H1 (cell line): Measurements from ENCODE around the gene CNPY3. TPM values are rescaled to one million over a fixed set of nuclear protein-coding genes. Genes with fewer than 3 reads are reported as not detected.

ENCODE experiments used
- CTCF ChIA-PET: fragments of 300-600 bp; sonication (Branson Sonifier 250); formaldehyde crosslinking; loops from one replicate; lab custom pipeline; 2021; ENCODE audit not compliant: partially characterized antibody; lab: Charles Lee
- POLR2A ChIA-PET: fragments of 300-600 bp; sonication (Branson Sonifier 250); formaldehyde crosslinking; loops from one replicate; lab custom pipeline; 2021; ENCODE audit warnings: inconsistent platforms; ENCODE audit not compliant: partially characterized antibody; lab: Charles Lee
- DNase-seq, 2 experiments: peaks; one replicate each; pipeline versions ENCODE4 v3.0.0 to v3.0.0-alpha.2; 2010 to 2022; ENCODE audit warnings: low spot score in 2 of 2, low read depth in 1 of 2, mixed read lengths in 1 of 2
- FAIRE-seq: peaks from 2 replicates; lab custom pipeline; 2011; peaks lifted over from hg19 to GRCh38; lab: Jason Lieb, UNC
- H2AFZ ChIP-seq: 2 replicates; pipeline ENCODE4 v1.8.1; 2012; ENCODE audit warnings: low read length, inconsistent platforms
- H2AK5ac ChIP-seq: 2 replicates; pipeline ENCODE4 v1.6.1; 2013; ENCODE audit warnings: low read depth, low read length
- H2BK120ac ChIP-seq: replicated peaks from 2 replicates; pipeline ENCODE3; 2013; ENCODE audit warnings: low read depth, low read length, inconsistent platforms
- H2BK12ac ChIP-seq: 2 replicates; pipeline ENCODE4 v1.6.1; 2013; ENCODE audit warnings: low read depth, low read length
- H2BK15ac ChIP-seq: 2 replicates; pipeline ENCODE4 v1.6.1; 2013; ENCODE audit warnings: low read length
- H2BK20ac ChIP-seq: 2 replicates; pipeline ENCODE4 v1.6.1; 2013; ENCODE audit warnings: low read length
- H2BK5ac ChIP-seq: 2 replicates; pipeline ENCODE4 v1.6.1; 2013; ENCODE audit warnings: low read depth, low read length
- H3K14ac ChIP-seq: 2 replicates; pipeline ENCODE4 v1.6.1; 2013; ENCODE audit warnings: inconsistent platforms; ENCODE audit not compliant: insufficient read length
- H3K18ac ChIP-seq: 2 replicates; pipeline ENCODE4 v1.6.1; 2013; ENCODE audit warnings: low read length; ENCODE audit errors: extremely low read depth
- H3K23ac ChIP-seq: 2 replicates; pipeline ENCODE4 v1.6.1; 2013; ENCODE audit warnings: inconsistent platforms; ENCODE audit not compliant: insufficient read length
- H3K23me2 ChIP-seq: 2 replicates; pipeline ENCODE4 v1.6.1; 2013; ENCODE audit warnings: low read depth, low read length
- H3K27ac ChIP-seq: 2 replicates; pipeline ENCODE4 v1.6.1; 2011; ENCODE audit warnings: low read depth, low read length, inconsistent platforms
- H3K27me3 ChIP-seq, 4 experiments: replicated peaks in 1 of 4; 1 replicate in 1 of 4; 2 replicates in 3 of 4; pipeline versions ENCODE4 v1.6.1 to v1.8.1; 2011 to 2013; ENCODE audit warnings: low read length in 3 of 4, mild to moderate bottlenecking in 3 of 4, inconsistent platforms in 2 of 4, mixed read lengths in 2 of 4, moderate library complexity in 1 of 4; ENCODE audit not compliant: control insufficient read depth in 3 of 4, insufficient read depth in 3 of 4; ENCODE audit errors: extremely low read depth in 1 of 4
- H3K36me3 ChIP-seq, 4 experiments: 2 replicates each; pipeline versions ENCODE4 v1.6.1 to v1.8.1; 2011 to 2013; ENCODE audit warnings: mild to moderate bottlenecking in 4 of 4, low read length in 3 of 4, moderate library complexity in 2 of 4, control low read depth in 1 of 4, inconsistent platforms in 1 of 4; ENCODE audit not compliant: insufficient read depth in 4 of 4, control insufficient read depth in 2 of 4
- H3K4ac ChIP-seq: replicated peaks from 2 replicates; pipeline ENCODE3; 2013; ENCODE audit warnings: low read length, low read depth, mixed read lengths, inconsistent platforms; ENCODE audit not compliant: insufficient read length
- H3K4me1 ChIP-seq, 4 experiments: replicated peaks in 1 of 4; 1 replicate in 1 of 4; 2 replicates in 3 of 4; pipeline versions ENCODE4 v1.6.1 to v1.8.1; 2011 to 2013; ENCODE audit warnings: low read length in 3 of 4, inconsistent platforms in 2 of 4, mixed read lengths in 1 of 4; ENCODE audit not compliant: insufficient read depth in 4 of 4, control insufficient read depth in 3 of 4
- H3K4me2 ChIP-seq, 2 experiments: 2 replicates each; pipeline versions ENCODE4 v1.6.1 to v1.8.1; 2011 to 2013; ENCODE audit warnings: low read depth in 2 of 2, low read length in 2 of 2, control low read depth in 1 of 2, inconsistent platforms in 1 of 2, mild to moderate bottlenecking in 1 of 2; ENCODE audit not compliant: insufficient read depth in 1 of 2
- H3K4me3 ChIP-seq, 4 experiments: fragments of 200-600, 300-600 bp in 1 of 4; sonication (generic), shearing (Covaris generic), sonication (Bioruptor Twin) in 1 of 4; 2 replicates each; pipeline versions ENCODE4 v1.5.1 to v1.8.1; 2011 to 2016; ENCODE audit warnings: low read length in 4 of 4, low read depth in 3 of 4, control low read depth in 2 of 4, inconsistent platforms in 2 of 4, mild to moderate bottlenecking in 2 of 4, mixed read lengths in 1 of 4, moderate library complexity in 1 of 4; ENCODE audit not compliant: insufficient read depth in 2 of 4; ENCODE audit errors: extremely low read depth in 1 of 4
- H3K56ac ChIP-seq: replicated peaks from 2 replicates; pipeline ENCODE3; 2013; ENCODE audit warnings: low read depth, mild to moderate bottlenecking, mixed read lengths, low read length, inconsistent platforms; ENCODE audit not compliant: insufficient read length
- H3K79me1 ChIP-seq: 2 replicates; pipeline ENCODE4 v1.6.1; 2013; ENCODE audit warnings: low read depth, low read length, control low read depth
- H3K79me2 ChIP-seq, 2 experiments: 2 replicates each; pipeline versions ENCODE4 v1.6.1 to v1.8.1; 2012 to 2013; ENCODE audit warnings: low read length in 2 of 2, mild to moderate bottlenecking in 2 of 2, inconsistent platforms in 1 of 2; ENCODE audit not compliant: insufficient read depth in 2 of 2, control insufficient read depth in 1 of 2
- H3K9ac ChIP-seq, 4 experiments: replicated peaks in 1 of 4; 1 replicate in 1 of 4; 2 replicates in 3 of 4; pipeline versions ENCODE4 v1.6.1 to v1.8.1; 2011 to 2013; ENCODE audit warnings: low read depth in 3 of 4, low read length in 3 of 4, control low read depth in 2 of 4, mild to moderate bottlenecking in 2 of 4, moderate library complexity in 2 of 4, inconsistent platforms in 1 of 4; ENCODE audit errors: extremely low read depth in 1 of 4
- H3K9me3 ChIP-seq, 2 experiments: 2 replicates each; pipeline versions ENCODE4 v1.6.1 to v1.8.1; 2012 to 2013; ENCODE audit warnings: mild to moderate bottlenecking in 2 of 2, moderate library complexity in 2 of 2, control low read depth in 1 of 2, inconsistent platforms in 1 of 2, low read depth in 1 of 2, low read length in 1 of 2, mixed read lengths in 1 of 2; ENCODE audit not compliant: insufficient read depth in 2 of 2
- H4K20me1 ChIP-seq, 2 experiments: replicated peaks in 1 of 2; 2 replicates each; pipeline versions ENCODE3 to v1.8.1; 2011 to 2013; ENCODE audit warnings: inconsistent platforms in 2 of 2, low read length in 2 of 2, mild to moderate bottlenecking in 1 of 2; ENCODE audit not compliant: insufficient read depth in 2 of 2, control insufficient read depth in 1 of 2
- H4K5ac ChIP-seq: 2 replicates; pipeline ENCODE4 v1.6.1; 2013; ENCODE audit warnings: low read length, low read depth, mixed read lengths, inconsistent platforms; ENCODE audit not compliant: insufficient read length
- H4K8ac ChIP-seq: 2 replicates; pipeline ENCODE4 v1.8.0; 2013; ENCODE audit warnings: mild to moderate bottlenecking, moderate library complexity, low read length, inconsistent platforms; ENCODE audit not compliant: insufficient read depth; ENCODE audit errors: extremely low read depth
- H4K91ac ChIP-seq: replicated peaks from 2 replicates; pipeline ENCODE3; 2013; ENCODE audit warnings: low read length, mixed read lengths, inconsistent platforms; ENCODE audit not compliant: insufficient read length
- ATF2 ChIP-seq: IDR thresholded peaks from 2 replicates; pipeline ENCODE4 v1.6.1; 2012; ENCODE audit warnings: low read length, inconsistent platforms
- BACH1 ChIP-seq: IDR thresholded peaks from 2 replicates; pipeline ENCODE4 v1.6.1; 2012; ENCODE audit warnings: low read length, improper control_type of control experiment
- BCL11A ChIP-seq, 2 experiments: IDR thresholded peaks; one replicate each; pipeline ENCODE4 v1.6.1; 2011; ENCODE audit warnings: low read depth in 2 of 2, low read length in 2 of 2, mild to moderate bottlenecking in 2 of 2
- GABPA ChIP-seq: IDR thresholded peaks from 2 replicates; pipeline ENCODE4 v1.6.1; 2011; ENCODE audit warnings: mild to moderate bottlenecking, low read length, moderate library complexity, borderline replicate concordance; ENCODE audit not compliant: insufficient read depth
- GTF2F1 ChIP-seq: IDR thresholded peaks from 2 replicates; pipeline ENCODE4 v1.6.1; 2012; ENCODE audit warnings: low read depth, low read length, improper control_type of control experiment, borderline replicate concordance
- KDM4A ChIP-seq: IDR thresholded peaks from one replicate; pipeline ENCODE4 v1.7.1; 2012; ENCODE audit warnings: low read depth, mild to moderate bottlenecking, moderate library complexity, low read length, inconsistent platforms; ENCODE audit not compliant: severe bottlenecking
- MAX ChIP-seq: IDR thresholded peaks from 2 replicates; pipeline ENCODE4 v1.6.1; 2012; ENCODE audit warnings: inconsistent platforms
- NANOG ChIP-seq: IDR thresholded peaks from 2 replicates; pipeline ENCODE4 v1.6.1; 2011; ENCODE audit warnings: low read length, low read depth, mild to moderate bottlenecking, inconsistent platforms; ENCODE audit not compliant: insufficient read depth, poor library complexity, severe bottlenecking
- NRF1 ChIP-seq: IDR thresholded peaks from 2 replicates; pipeline ENCODE4 v1.6.1; 2011; ENCODE audit warnings: mild to moderate bottlenecking, low read depth, low read length, improper control_type of control experiment
- SIRT6 ChIP-seq: IDR thresholded peaks from one replicate; pipeline ENCODE4 v1.7.1; 2012; ENCODE audit warnings: low read length, inconsistent platforms
- whole genome bisulfite sequencing, 2 experiments: shearing (Covaris generic) in 1 of 2; methylation state at CpG; one replicate each; pipeline versions ENCODE4 v1.1.6 to v1.1.7; 2013 to 2015; ENCODE audit warnings: low lambda C conversion rate in 2 of 2, mixed read lengths in 2 of 2, inconsistent platforms in 1 of 2, low coverage in 1 of 2, missing lambda C conversion rate in 1 of 2; ENCODE audit not compliant: insufficient replicate concordance in 2 of 2, insufficient coverage in 1 of 2, insufficient read length in 1 of 2; ENCODE audit errors: extremely low coverage in 1 of 2, missing lambda C conversion rate in 1 of 2; 5-methylcytosine and 5-hydroxymethylcytosine counted together
- polyA plus RNA-seq, 7 experiments: library from polyadenylated mRNA; depleted of rRNA in 3 of 7; stranded (reverse) in 5 of 7; unstranded in 2 of 7; fragments of >200 nt in 5 of 7; fragments of 200-250 nt in 2 of 7; gene quantifications; 1 replicate in 5 of 7; 2 replicates in 1 of 7; 4 replicates in 1 of 7; pipeline versions ENCODE4 v1.2.1 to v1.2.3, GENCODE V29; 2011 to 2013; ENCODE audit warnings: missing spikeins in 2 of 7, mixed read lengths in 2 of 7
- total RNA-seq: library from RNA; stranded (reverse); fragmentation: NEBNext Ultra II Directional; extraction: Animal tissue kit (Norgen Biotek cat#: 25700); gene quantifications from 2 replicates; pipeline ENCODE4 v1.2.1, GENCODE V29; 2021

Gene CNPY3
- total and polyA plus RNA-seq, 2 of the 8 experiments (the other 6 are each of a cell fraction or from before 2014, with no cell fraction given), result 49.6 to 64.5 TPM

GRCh38 chr6:42970871-42971612 lies 41.8 kb downstream of the CNPY3 start:
- Histone ChIP-seq H3K4me2 (no peak overlapping the region), H3K4ac (no peak overlapping the region), H3K36me3 (no peaks in the 10 kb centered on the region; a peak in 1 of 8 replicates), H4K91ac (no peak overlapping the region), H4K20me1 (peaks cover 0 to 2% of the 10 kb centered on the region in 2 experiments), H3K79me2 (no peaks in the 10 kb centered on the region), H3K27me3 (no peaks in the 10 kb centered on the region), H3K23ac (no peak overlapping the region), H2BK120ac (no peak overlapping the region), H2BK12ac (0 out of 2 replicates have a peak overlapping the region, but pooled peaks have one; percentile 11), H3K18ac (no peak overlapping the region), H4K8ac (no peak overlapping the region), H3K9ac (no peak overlapping the region), H3K23me2 (no peaks in the 10 kb centered on the region), H2AFZ (no peak overlapping the region), H4K5ac (no peak overlapping the region), H3K79me1 (no peaks in the 10 kb centered on the region; the same call in none of the 2 replicates), H2BK5ac (peak overlapping the region; percentile 35; the same call in 1 of the 2 replicates), H3K27ac (0 out of 2 replicates have a peak overlapping the region, but pooled peaks have one; percentile 19), H3K4me3 (no peak overlapping the region), H3K56ac (no peak overlapping the region), H3K14ac (no peak overlapping the region), H2AK5ac (no peak overlapping the region), H2BK20ac (no peak overlapping the region), H3K4me1 (peaks cover 0 to 3% (median 0%) of the 10 kb centered on the region in 4 experiments; a peak in 2 of 7 replicates), H2BK15ac (no peak overlapping the region), H3K9me3 (no peaks in the 10 kb centered on the region)
- DNase-seq, result no peak
- CTCF ChIA-PET, result interaction anchor here (0.5 to 4.2 kb wide), 11 partner anchors 8 to 1123 kb away, joined by 3 to 11 read pairs (median 4); partner anchors contain the start of genes KLHDC3, MEA1 and PEX6
- WGBS, 2 experiments, result 85% methylated on average over 4 of the region's 4 CpGs; no CpG with 5 or more reads in 1 of the 2 experiments
- POLR2A ChIA-PET, result interaction anchor here (0.6 to 5.9 kb wide), 4 partner anchors 8 to 83 kb away, joined by 3 to 29 read pairs (median 7); partner anchors contain the start of genes CUL7, PEX6 and PPP2R5D
- FAIRE-seq, result no peak
- no peak for TF ChIP-seq NANOG
- TF ChIP-seq KDM4A, result no peak
- TF ChIP-seq BCL11A (IDR thresholded peaks at IDR 0.05; ENCODE audit: low read depth in 2 of 2, low read length in 2 of 2), result no peak
- TF ChIP-seq GTF2F1, result no peak
- TF ChIP-seq MAX, result no peak
- no peak for TF ChIP-seq ATF2
- no peak for TF ChIP-seq SIRT6
- TF ChIP-seq NRF1, result no peak
- TF ChIP-seq BACH1, result no peak
- no peak for TF ChIP-seq GABPA
